MM.1S (cell line): ENCODE results near the gene FPR3.

Experiments used
- DNase-seq: peaks from one replicate; pipeline ENCODE4 v3.0.0-alpha.2; 2015
- H2AFZ ChIP-seq: fragments of 300-600 bp; sonication (generic); 2 replicates; pipeline ENCODE4 v1.6.0; 2016; ENCODE audit warnings: antibody characterized with exemption, low read length
- H3F3A ChIP-seq: fragments of 300-600 bp; sonication (generic); 2 replicates; pipeline ENCODE4 v1.6.1; 2016; ENCODE audit warnings: mild to moderate bottlenecking, antibody characterized with exemption, low read length, moderate library complexity, mixed read lengths; ENCODE audit not compliant: insufficient read depth
- H3K27ac ChIP-seq: fragments of 300-600 bp; sonication (generic); 2 replicates; pipeline ENCODE4 v1.5.1; 2016; ENCODE audit warnings: mild to moderate bottlenecking, low read length
- H3K27me3 ChIP-seq: fragments of 300-600 bp; sonication (generic); replicated peaks from 2 replicates; pipeline ENCODE4 v1.6.0; 2016; ENCODE audit warnings: low read length; ENCODE audit not compliant: insufficient read depth
- H3K36me3 ChIP-seq: fragments of 300-600 bp; sonication (generic); replicated peaks from 2 replicates; pipeline ENCODE4 v1.6.1; 2016; ENCODE audit warnings: mild to moderate bottlenecking, low read length, mixed read lengths; ENCODE audit not compliant: insufficient read depth
- H3K4me1 ChIP-seq: fragments of 300-600 bp; sonication (generic); 2 replicates; pipeline ENCODE4 v1.6.1; 2016; ENCODE audit warnings: low read length, mixed read lengths
- H3K4me2 ChIP-seq: fragments of 300-600 bp; sonication (generic); 2 replicates; pipeline ENCODE4 v1.6.0; 2016; ENCODE audit warnings: low read depth, low read length
- H3K4me3 ChIP-seq: fragments of 300-600 bp; sonication (generic); 2 replicates; pipeline ENCODE4 v1.5.1; 2016; ENCODE audit warnings: low read length, mixed read lengths
- H3K79me2 ChIP-seq: fragments of 300-600 bp; sonication (generic); 2 replicates; pipeline ENCODE4 v1.6.1; 2016; ENCODE audit warnings: mixed run types, low read length, mixed read lengths
- H3K9ac ChIP-seq: fragments of 300-600 bp; sonication (generic); 2 replicates; pipeline ENCODE4 v1.6.1; 2016; ENCODE audit warnings: low read length, mixed read lengths
- H3K9me2 ChIP-seq: fragments of 300-600 bp; sonication (generic); replicated peaks from 2 replicates; pipeline ENCODE4 v1.6.1; 2016; ENCODE audit warnings: mild to moderate bottlenecking, low read length, mixed read lengths; ENCODE audit not compliant: insufficient read depth
- H3K9me3 ChIP-seq: fragments of 300-600 bp; sonication (generic); replicated peaks from 2 replicates; pipeline ENCODE4 v1.6.1; 2016; ENCODE audit warnings: mild to moderate bottlenecking, low read length, mixed read lengths; ENCODE audit not compliant: insufficient read depth
- H4K20me1 ChIP-seq: fragments of 300-600 bp; sonication (generic); 2 replicates; pipeline ENCODE4 v1.6.1; 2016; ENCODE audit warnings: mild to moderate bottlenecking, low read length, moderate library complexity, mixed read lengths; ENCODE audit not compliant: insufficient read depth
- EZH2 ChIP-seq: fragments of 300-600 bp; sonication (generic); optimal IDR thresholded peaks from 2 replicates; pipeline ENCODE3; 2017; ENCODE audit warnings: low read depth, mild to moderate bottlenecking, antibody characterized with exemption, low read length, mixed read lengths
- EZH2phosphoT487 ChIP-seq: fragments of 300-600 bp; sonication (generic); IDR thresholded peaks from 2 replicates; pipeline ENCODE4 v1.6.1; 2018; ENCODE audit warnings: antibody characterized with exemption, low read length
- TF ChIP-seq, protein P1 (sequence below): fragments of 300-600 bp; sonication (generic); IDR thresholded peaks from 2 replicates; pipeline ENCODE4 v1.5.1; 2016; ENCODE audit warnings: antibody characterized with exemption, low read length, mixed read lengths

The FPR3 gene

GRCh38 chr19:51797480-51797879 lies 2.5 kb downstream of the FPR3 start:
- Histone ChIP-seq H3K27me3 (no peaks in the 10 kb centered on the region), H4K20me1 (no peaks in the 10 kb centered on the region), H3K4me2 (no peak overlapping the region), H3K9me2 (no peaks in the 10 kb centered on the region), H3K79me2 (no peaks in the 10 kb centered on the region), H3K4me3 (no peak overlapping the region), H3K9ac (no peak overlapping the region), H3K36me3 (no peaks in the 10 kb centered on the region), H3F3A (no peaks in the 10 kb centered on the region), H3K4me1 (no peaks in the 10 kb centered on the region), H3K9me3 (no peaks in the 10 kb centered on the region), H2AFZ (no peak overlapping the region), H3K27ac (no peak overlapping the region)
- DNase-seq, result no peak
- TF ChIP-seq EZH2phosphoT487 (no peak), EZH2 (no peak)
- TF ChIP-seq, protein P1, sequence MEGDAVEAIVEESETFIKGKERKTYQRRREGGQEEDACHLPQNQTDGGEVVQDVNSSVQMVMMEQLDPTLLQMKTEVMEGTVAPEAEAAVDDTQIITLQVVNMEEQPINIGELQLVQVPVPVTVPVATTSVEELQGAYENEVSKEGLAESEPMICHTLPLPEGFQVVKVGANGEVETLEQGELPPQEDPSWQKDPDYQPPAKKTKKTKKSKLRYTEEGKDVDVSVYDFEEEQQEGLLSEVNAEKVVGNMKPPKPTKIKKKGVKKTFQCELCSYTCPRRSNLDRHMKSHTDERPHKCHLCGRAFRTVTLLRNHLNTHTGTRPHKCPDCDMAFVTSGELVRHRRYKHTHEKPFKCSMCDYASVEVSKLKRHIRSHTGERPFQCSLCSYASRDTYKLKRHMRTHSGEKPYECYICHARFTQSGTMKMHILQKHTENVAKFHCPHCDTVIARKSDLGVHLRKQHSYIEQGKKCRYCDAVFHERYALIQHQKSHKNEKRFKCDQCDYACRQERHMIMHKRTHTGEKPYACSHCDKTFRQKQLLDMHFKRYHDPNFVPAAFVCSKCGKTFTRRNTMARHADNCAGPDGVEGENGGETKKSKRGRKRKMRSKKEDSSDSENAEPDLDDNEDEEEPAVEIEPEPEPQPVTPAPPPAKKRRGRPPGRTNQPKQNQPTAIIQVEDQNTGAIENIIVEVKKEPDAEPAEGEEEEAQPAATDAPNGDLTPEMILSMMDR, result no peak

GRCh38 chr19:51798062-51798461 lies 3.1 kb downstream of the FPR3 start:
- Histone ChIP-seq H3K9ac (no peak overlapping the region), H3K9me2 (no peaks in the 10 kb centered on the region), H4K20me1 (no peaks in the 10 kb centered on the region), H3K79me2 (no peaks in the 10 kb centered on the region), H3K36me3 (no peaks in the 10 kb centered on the region), H3K27ac (no peak overlapping the region), H3K4me1 (no peaks in the 10 kb centered on the region), H3K9me3 (no peaks in the 10 kb centered on the region), H3K27me3 (no peaks in the 10 kb centered on the region), H3F3A (no peaks in the 10 kb centered on the region), H3K4me2 (no peak overlapping the region), H3K4me3 (no peak overlapping the region), H2AFZ (no peak overlapping the region)
- no peak for TF ChIP-seq EZH2phosphoT487
- TF ChIP-seq, protein P1, result no peak
- TF ChIP-seq EZH2, result no peak
- DNase-seq, result no peak

- no peak overlapping the region for H2AFZ ChIP-seq
- no peaks in the 10 kb centered on the region for H3K27me3 ChIP-seq
- H3F3A ChIP-seq, result no peaks in the 10 kb centered on the region
- H3K9me2 ChIP-seq, result no peaks in the 10 kb centered on the region
- H3K4me2 ChIP-seq, result no peak overlapping the region
- TF ChIP-seq EZH2phosphoT487 (no peak), EZH2 (no peak)
- TF ChIP-seq, protein P1, result no peak
- no peak overlapping the region for H3K9ac ChIP-seq
- H4K20me1 ChIP-seq, result no peaks in the 10 kb centered on the region
- no peaks in the 10 kb centered on the region for H3K79me2 ChIP-seq
- DNase-seq, result no peak
- H3K4me3 ChIP-seq, result no peak overlapping the region
- H3K4me1 ChIP-seq, result no peaks in the 10 kb centered on the region
- no peaks in the 10 kb centered on the region for H3K36me3 ChIP-seq
- no peak overlapping the region for H3K27ac ChIP-seq
- H3K9me3 ChIP-seq, result no peaks in the 10 kb centered on the region
Observed at GRCh38 chr19:51799034-51799773, 4.2 kb downstream of the FPR3 start.
